ENCODE results near the gene P2RY13.

Gene P2RY13

GRCh38 chr3:151289445-151289844, 39.9 kb downstream of the P2RY13 start:
- no peak for DNase-seq

GRCh38 chr3:151285940-151286339, 43.4 kb downstream of the P2RY13 start:
- no peak for DNase-seq

DNA sequence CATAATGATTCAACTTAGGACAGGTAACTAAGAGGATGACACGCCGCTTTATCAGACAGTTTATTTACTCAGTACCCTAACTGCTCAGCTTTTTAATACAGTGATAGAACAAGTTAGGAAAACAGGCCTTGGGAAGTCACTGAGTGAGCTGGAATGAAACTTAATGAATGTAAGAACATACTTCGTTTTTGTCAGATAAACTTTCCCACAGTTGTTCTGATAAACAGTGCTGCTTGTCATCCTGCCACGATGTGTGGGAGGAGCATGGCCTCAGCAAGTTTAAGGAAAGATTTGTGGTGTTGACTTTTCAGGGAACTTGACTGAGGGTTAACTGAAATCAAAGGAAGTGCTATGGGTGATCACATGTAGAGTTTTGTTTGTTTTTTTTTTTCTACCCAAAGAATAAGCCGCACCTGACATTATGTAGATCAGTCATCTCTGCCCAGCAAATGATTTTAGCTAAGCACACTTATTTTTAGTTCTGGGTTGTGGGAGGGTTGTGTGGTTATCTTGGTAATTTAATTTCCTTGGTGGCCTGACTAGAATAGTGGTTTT, 45.4 kb downstream of the P2RY13 start:
- peak; percentile 67 for DNase-seq

DNA sequence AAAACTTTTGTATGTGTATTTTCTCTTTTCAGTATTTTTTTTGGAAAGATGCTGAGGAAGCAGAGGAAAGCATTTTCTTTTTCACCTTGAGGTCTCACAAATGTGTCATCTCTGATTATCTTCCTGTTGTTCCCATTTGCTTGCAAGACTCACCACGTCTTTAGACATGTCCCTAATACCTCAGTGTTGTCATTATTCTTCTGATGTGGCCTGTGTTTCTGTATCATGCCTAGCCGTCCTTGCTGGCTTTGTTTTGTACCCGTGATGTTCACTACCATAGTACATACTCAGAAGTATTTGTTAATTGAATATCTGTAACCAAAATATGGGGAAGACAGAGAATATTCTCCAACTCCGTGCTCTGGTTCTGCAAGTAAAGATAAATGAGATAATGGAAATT, 46.0 kb downstream of the P2RY13 start:
- no peak for DNase-seq

DNA sequence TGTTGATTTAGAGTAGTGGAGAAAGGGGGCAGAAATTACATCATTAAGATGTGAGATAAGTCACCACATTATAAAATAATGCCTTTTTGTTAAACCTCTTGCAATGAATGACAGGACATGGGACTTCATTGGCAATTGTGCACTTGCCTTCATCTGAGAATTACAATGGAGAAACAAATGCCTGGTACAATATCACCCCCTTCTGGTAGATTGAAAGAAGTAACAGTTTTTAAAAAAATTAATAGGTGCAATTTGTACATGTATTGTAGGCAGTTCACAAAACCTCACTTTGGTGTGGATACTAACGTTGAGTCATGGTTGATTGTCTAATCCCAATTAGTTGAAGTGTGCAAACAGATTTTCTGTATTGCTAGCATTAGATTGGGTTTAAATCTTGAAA, 46.4 kb downstream of the P2RY13 start:
- peak; percentile 84 for DNase-seq

DNA sequence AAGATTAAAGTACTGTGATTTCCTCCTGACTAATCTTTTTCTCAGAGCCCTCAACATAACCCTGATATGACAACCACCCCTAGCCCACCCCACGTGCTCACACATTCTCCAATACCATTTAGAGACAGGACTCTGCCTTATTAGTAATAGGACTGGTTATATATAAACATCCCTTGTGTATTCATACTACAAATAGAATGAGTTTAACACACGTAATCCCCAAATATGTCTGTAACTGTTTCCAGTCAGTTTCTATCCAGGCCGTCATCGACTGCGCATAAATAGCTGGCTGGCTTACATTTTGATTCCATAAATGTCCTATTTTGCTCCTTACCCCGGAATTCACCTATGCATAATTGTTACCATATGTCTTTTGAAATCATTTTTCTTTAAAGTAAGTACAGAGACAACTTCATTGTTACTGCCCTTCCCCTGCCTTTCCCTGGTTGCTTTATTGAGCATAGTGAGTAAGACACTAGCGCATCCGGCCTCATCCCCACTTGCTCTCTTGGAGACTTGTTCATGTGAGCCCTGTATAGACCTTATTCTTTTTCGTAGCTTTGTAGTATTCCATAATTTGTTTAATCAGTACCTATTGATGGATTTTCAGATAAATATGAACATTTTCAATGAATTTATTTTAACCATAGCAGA, 47.6 kb downstream of the P2RY13 start:
- no peak for DNase-seq

GRCh38 chr3:151278230-151278629, 51.1 kb downstream of the P2RY13 start, which contains the start of gene P2RY14:
TSS of gene P2RY14 (minus strand) at chr3:151278542. CDS start at chr3:151214316, 64,226 bp downstream.
- peak; percentile 88 for DNase-seq

GRCh38 chr3:151276687-151277042, 52.7 kb downstream of the P2RY13 start:
- no peak for DNase-seq

All from hematopoietic multipotent progenitor cell treated with erythropoietin and hydrocortisone succinate and interleukin-3 and kit ligand, for 4 days (in vitro differentiated cells).